K562 (cell line): ENCODE measurements around the gene MACROD2. TPM values are rescaled to one million over a fixed set of nuclear protein-coding genes. Genes with fewer than 3 reads are reported as not detected.

Source experiments
- ATAC-seq: fragments of 200-7000 bp; cut with Tn5 transposase; 3 replicates; pipeline ENCODE4 v1.9.1; 2020; ENCODE audit warnings: moderate library complexity
- BruUV-seq: library from RNA; stranded (reverse); fragments of 400-500 nt; replicated peaks from 2 replicates; lab custom pipeline; 2021; lab: Mats Ljungman, UMichigan
- CTCF ChIA-PET: fragments of 300-600 bp; formaldehyde crosslinking; extraction: SDS; loops from one replicate; lab custom pipeline; 2021; ENCODE audit warnings: low intra/inter-chr PET ratio; lab: Yijun Ruan, JAX
- POLR2A ChIA-PET: fragments of 300-600, 350-650 bp; sonication (Branson Sonifier 250); formaldehyde crosslinking; extraction: SDS; loops from one replicate; lab custom pipeline; 2021; ENCODE audit warnings: antibody characterized with exemption, inconsistent platforms; lab: Yijun Ruan, JAX
- DNase-seq, 4 experiments: peaks; one replicate each; pipeline versions ENCODE4 v3.0.0 to v3.0.0-alpha.2; 2011 to 2018; ENCODE audit warnings: low spot score in 3 of 4, mixed read lengths in 3 of 4; ENCODE audit errors: extremely low read depth in 1 of 4
- FAIRE-seq: peaks from 2 replicates; lab custom pipeline; 2011; peaks lifted over from hg19 to GRCh38; lab: Jason Lieb, UNC
- H2AFZ ChIP-seq: 2 replicates; pipeline ENCODE4 v1.6.0; 2011; ENCODE audit warnings: low read depth, low read length, control low read depth, inconsistent platforms
- H3K27ac ChIP-seq: fragments of 200-600 bp; 3 replicates; pipeline ENCODE4 v1.8.0; 2011; ENCODE audit warnings: low read depth, mild to moderate bottlenecking, control low read depth, inconsistent platforms, low read length, moderate library complexity, mixed read lengths; ENCODE audit errors: extremely low read depth
- H3K27me3 ChIP-seq, 2 experiments: fragments of 300-600 bp in 1 of 2; 2 replicates in 1 of 2; 3 replicates in 1 of 2; pipeline versions ENCODE4 v1.6.0 to v1.8.0; 2011; ENCODE audit warnings: inconsistent platforms in 2 of 2, low read length in 2 of 2, mild to moderate bottlenecking in 1 of 2, mixed read lengths in 1 of 2, moderate library complexity in 1 of 2; ENCODE audit not compliant: control insufficient read depth in 2 of 2, insufficient read depth in 2 of 2
- H3K36me3 ChIP-seq: fragments of 300-600 bp; 3 replicates; pipeline ENCODE4 v1.8.0; 2011; ENCODE audit warnings: mild to moderate bottlenecking, low read length, inconsistent platforms; ENCODE audit not compliant: control insufficient read depth, insufficient read depth
- H3K4me1 ChIP-seq, 2 experiments: fragments of 200-600 bp in 1 of 2; replicated peaks in 1 of 2; 2 replicates in 1 of 2; 3 replicates in 1 of 2; pipeline versions ENCODE4 v1.5.1 to v1.8.0; 2011; ENCODE audit warnings: inconsistent platforms in 2 of 2, low read length in 2 of 2, mild to moderate bottlenecking in 1 of 2, mixed read lengths in 1 of 2, moderate library complexity in 1 of 2; ENCODE audit not compliant: control insufficient read depth in 2 of 2, insufficient read depth in 2 of 2
- H3K4me2 ChIP-seq: 2 replicates; pipeline ENCODE4 v1.6.1; 2011; ENCODE audit warnings: low read length, control low read depth, inconsistent platforms, mixed read lengths; ENCODE audit not compliant: insufficient read depth
- H3K4me3 ChIP-seq: fragments of 200-600 bp; sonication (generic), shearing (Covaris generic); 2 replicates; pipeline ENCODE4 v1.5.1; 2016; ENCODE audit warnings: control low read depth, inconsistent platforms
- H3K79me2 ChIP-seq: fragments of 200-600 bp; 3 replicates; pipeline ENCODE4 v1.8.0; 2011; ENCODE audit warnings: low read length, inconsistent platforms; ENCODE audit not compliant: control insufficient read depth, insufficient read depth
- H3K9ac ChIP-seq, 2 experiments: 2 replicates each; pipeline versions ENCODE4 v1.6.0 to v1.6.1; 2011; ENCODE audit warnings: low read depth in 2 of 2, low read length in 2 of 2, control low read depth in 1 of 2, inconsistent platforms in 1 of 2, mild to moderate bottlenecking in 1 of 2, mixed read lengths in 1 of 2; ENCODE audit not compliant: insufficient read depth in 1 of 2
- H3K9me1 ChIP-seq: one replicate; pipeline ENCODE4 v1.6.0; 2011; ENCODE audit warnings: inconsistent platforms, mild to moderate bottlenecking, low read length, moderate library complexity; ENCODE audit not compliant: control insufficient read depth, insufficient read depth
- H3K9me3 ChIP-seq: replicated peaks from 2 replicates; pipeline ENCODE4 v1.5.1; 2011; ENCODE audit warnings: low read depth, low read length, inconsistent platforms; ENCODE audit not compliant: control insufficient read depth, insufficient read depth
- H4K20me1 ChIP-seq: replicated peaks from 2 replicates; pipeline ENCODE4 v1.6.1; 2011; ENCODE audit warnings: low read length, inconsistent platforms, mixed read lengths; ENCODE audit not compliant: control insufficient read depth, insufficient read depth
- IRF9 ChIP-seq: fragments of 450-650 bp; IDR thresholded peaks from 2 replicates; pipeline ENCODE4 v1.6.1; 2016; ENCODE audit warnings: missing biosample characterization, missing genetic modification characterization
- MED1 ChIP-seq: sonication (generic); formaldehyde crosslinking; IDR thresholded peaks from 2 replicates; pipeline ENCODE4 v1.8.1; 2023; ENCODE audit warnings: missing genetic modification reagents, borderline replicate concordance
- PHF8 ChIP-seq: fragments of 200-600 bp; sonication (generic); IDR thresholded peaks from 2 replicates; pipeline ENCODE4 v1.6.1; 2012; ENCODE audit warnings: mixed run types, mild to moderate bottlenecking, inconsistent platforms, low read length, moderate library complexity, borderline replicate concordance
- TRIM28 ChIP-seq: fragments of 450-650 bp; IDR thresholded peaks from 2 replicates; pipeline ENCODE4 v1.6.1; 2017
- ZNF12 ChIP-seq: sonication (generic); formaldehyde crosslinking; IDR thresholded peaks from 2 replicates; pipeline ENCODE4 v1.4.0; 2020; ENCODE audit warnings: mild to moderate bottlenecking, missing genetic modification reagents
- ZNF584 ChIP-seq: fragments of 200-800 bp; sonication (Bioruptor generic); IDR thresholded peaks from 2 replicates; pipeline ENCODE4 v1.6.1; 2016; ENCODE audit warnings: low read depth, mild to moderate bottlenecking, missing genetic modification characterization, missing compliant biosample characterization
- WGBS: fragments of 100-300 bp; shearing (Covaris generic); methylation state at CpG from one replicate; pipeline ENCODE4 v1.1.6; 2016; ENCODE audit warnings: low coverage, mixed read lengths; ENCODE audit not compliant: insufficient coverage; ENCODE audit errors: missing lambda C conversion rate; 5-methylcytosine and 5-hydroxymethylcytosine counted together
- in situ Hi-C: fragments of 300-500 bp; cut with MboI; formaldehyde crosslinking; loops from 4 replicates; pipeline ENCODE4 v1.15.0; 2018; ENCODE audit warnings: inconsistent platforms, mixed read lengths
- intact Hi-C: fragments of 100-400 bp; cut with micrococcal nuclease; formaldehyde crosslinking; loops from 2 replicates; pipeline ENCODE4 v1.14.2; 2022
- polyA plus RNA-seq, 8 experiments: library from polyadenylated mRNA; depleted of rRNA in 4 of 8; stranded (reverse) in 5 of 8; unstranded in 3 of 8; fragments of >200 nt; fragmentation: Nextera tagmentation in 2 of 8; fragmentation: Illumina TruSeq in 1 of 8; extraction: Ambion mirVana in 2 of 8; extraction: Trizol in 1 of 8; gene quantifications; 2 replicates each; pipeline versions ENCODE4 v1.2.1 to v1.2.3, GENCODE V29; 2011 to 2014; ENCODE audit warnings: inconsistent platforms in 1 of 8, missing spikeins in 1 of 8
- total RNA-seq, 7 experiments: library from RNA; depleted of rRNA in 6 of 7; stranded (reverse); fragments of >200 nt in 6 of 7; fragmentation: Illumina TruSeq in 2 of 7; extraction: Trizol in 2 of 7; gene quantifications; 2 replicates each; pipeline versions ENCODE4 v1.2.1 to v1.2.3, GENCODE V29; 2011 to 2021; ENCODE audit warnings: low replicate concordance in 1 of 7

The MACROD2 gene
- total and polyA plus RNA-seq, 9 of the 15 experiments (the other 6 are each of a cell fraction or from before 2014, with no cell fraction given): not detected

GRCh38 chr20:14312001-14312400 is 316.7 kb downstream of the MACROD2 start:
- FAIRE-seq (no peak), DNase-seq (no peak), ATAC-seq (no peak)
- Histone ChIP-seq H3K79me2 (no peaks in the 10 kb centered on the region), H3K27me3 (no peaks in the 10 kb centered on the region), H2AFZ (no peak overlapping the region), H3K4me1 (no peaks in the 10 kb centered on the region), H3K4me2 (no peak overlapping the region), H3K27ac (no peak overlapping the region), H4K20me1 (no peaks in the 10 kb centered on the region), H3K9me1 (no peaks in the 10 kb centered on the region), H3K36me3 (no peaks in the 10 kb centered on the region), H3K4me3 (no peak overlapping the region), H3K9me3 (no peaks in the 10 kb centered on the region), H3K9ac (no peak overlapping the region)
- BruUV-seq: no TSS peak
- in situ Hi-C loops (no loop called here), intact Hi-C loops (no loop called here)
- POLR2A ChIA-PET: no interaction called here
- 25% methylated on average over 2 of the region's 2 CpGs for WGBS
- TF ChIP-seq PHF8 (no peak), ZNF12 (CRISPR knock-in tag) (no peak), MED1 (no peak), ZNF584 (CRISPR knock-in tag) (no peak), IRF9 (tag) (no peak), TRIM28 (no peak)
- CTCF ChIA-PET: interaction anchor here (0.6 kb wide), 1 partner anchor 18 kb away, joined by 3 read pairs; no protein-coding TSS in a partner anchor
